Left forelimb (tissue), 1 donor: ENCODE measurements around the gene CCT6B.
"Not testable (repeated sequence)": the region's sequence is repeated elsewhere in the genome, so short reads cannot be mapped to it uniquely, and the experiment has no call there.

Source experiments
- DNase-seq: peaks from one replicate; pipeline ENCODE4 v3.0.0-alpha.2; 2018; ENCODE audit warnings: low spot score

CCT6B gene

DNA sequence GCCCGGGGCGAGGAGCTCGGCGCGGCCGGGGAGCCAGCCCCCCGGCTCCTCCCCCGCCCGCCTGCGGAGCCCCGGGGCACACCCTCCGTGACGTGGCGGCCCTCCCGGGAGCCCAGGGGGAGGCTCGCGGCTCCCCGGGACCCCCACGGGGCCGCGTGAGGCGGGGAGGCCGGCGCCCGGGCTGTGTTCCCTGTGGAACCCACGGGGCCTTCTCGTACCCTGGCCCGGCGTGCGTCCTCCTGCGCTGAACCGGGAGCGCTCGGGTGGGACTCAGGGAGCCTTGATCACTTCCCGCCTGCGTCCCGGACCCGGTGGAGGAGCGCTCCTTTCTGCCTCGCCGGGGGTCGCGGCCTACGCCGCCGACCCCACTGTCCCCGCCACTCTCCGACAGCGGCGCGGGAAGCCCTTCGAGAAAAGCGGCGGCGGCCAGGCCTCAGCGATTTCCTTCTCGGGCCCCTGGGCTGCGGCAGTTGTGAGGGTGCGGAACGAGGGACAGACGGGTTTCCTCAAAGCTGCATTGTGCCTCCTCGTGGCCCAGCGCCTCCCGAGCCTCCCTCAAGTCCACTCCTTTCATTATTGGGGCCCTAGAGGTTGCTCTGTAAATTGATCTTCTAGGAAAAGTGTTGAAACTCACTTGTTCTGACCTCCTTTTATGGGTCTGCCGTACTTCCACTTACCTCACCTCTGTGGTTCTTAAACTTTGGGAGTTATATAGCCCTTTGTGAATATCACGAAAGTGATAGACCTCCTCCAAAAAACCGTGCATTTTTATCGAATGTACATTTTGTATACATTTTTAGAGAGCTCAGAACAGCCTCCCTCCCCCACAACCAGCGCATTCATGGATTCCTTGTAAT is 19.6 kb upstream of the CCT6B start:
- DNase-seq: no peak

DNA sequence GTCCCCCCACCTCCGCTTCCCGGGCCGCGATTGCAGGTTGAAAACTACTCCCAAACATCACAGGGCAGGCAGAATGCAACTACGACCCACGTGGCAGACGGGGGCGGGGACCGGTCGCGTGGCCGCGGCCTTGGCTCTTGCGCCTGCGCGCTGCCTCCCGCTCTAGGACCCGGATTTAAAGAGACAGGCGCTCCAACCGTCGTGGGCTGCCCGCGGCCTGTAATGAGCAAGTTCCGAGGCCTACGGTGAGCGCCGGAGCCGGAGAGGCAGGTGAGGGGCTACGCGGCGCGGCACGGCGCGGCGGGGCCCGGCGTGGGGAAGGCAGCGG is 19.1 kb upstream of the CCT6B start, which contains the start of gene LIG3:
LIG3 (plus strand) TSS at position 160 of the 328 bp plus-strand sequence. CDS start 2,494 bp downstream, outside the sequence.
- peak; percentile 97 for DNase-seq

- no peak for DNase-seq
Observed at GRCh38 chr17:34979650-34980352, 18.5 kb upstream of the CCT6B start.

DNA sequence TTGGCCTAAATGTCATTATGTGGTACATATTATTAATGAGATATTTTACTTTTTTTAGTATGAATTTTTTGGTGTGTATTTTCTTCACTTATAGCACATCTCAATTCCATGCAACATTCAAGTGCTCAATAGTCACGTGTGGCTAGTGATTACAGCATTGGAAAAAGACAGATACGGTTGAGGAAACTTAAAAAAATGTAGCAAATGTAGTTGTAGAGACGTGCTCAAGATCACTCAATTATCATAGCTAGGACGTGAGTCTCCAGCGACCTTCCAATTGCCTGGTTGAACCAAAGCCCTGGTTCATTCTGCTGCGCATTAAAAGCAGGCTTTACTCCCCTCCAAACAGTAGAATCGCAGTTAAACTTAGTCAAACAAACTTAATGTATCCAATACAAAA is 17.9 kb upstream of the CCT6B start:
- DNase-seq: no peak

GRCh38 chr17:34974794-34975785 is 13.8 kb upstream of the CCT6B start:
- no peak for DNase-seq

GRCh38 chr17:34974179-34974578 is 12.9 kb upstream of the CCT6B start:
- DNase-seq: no peak

GRCh38 chr17:34958438-34958837 is 2.8 kb downstream of the CCT6B start:
- no peak for DNase-seq

- not testable (repeated sequence) for DNase-seq
Observed at GRCh38 chr17:34950780-34951179, 10.5 kb downstream of the CCT6B start.

DNA sequence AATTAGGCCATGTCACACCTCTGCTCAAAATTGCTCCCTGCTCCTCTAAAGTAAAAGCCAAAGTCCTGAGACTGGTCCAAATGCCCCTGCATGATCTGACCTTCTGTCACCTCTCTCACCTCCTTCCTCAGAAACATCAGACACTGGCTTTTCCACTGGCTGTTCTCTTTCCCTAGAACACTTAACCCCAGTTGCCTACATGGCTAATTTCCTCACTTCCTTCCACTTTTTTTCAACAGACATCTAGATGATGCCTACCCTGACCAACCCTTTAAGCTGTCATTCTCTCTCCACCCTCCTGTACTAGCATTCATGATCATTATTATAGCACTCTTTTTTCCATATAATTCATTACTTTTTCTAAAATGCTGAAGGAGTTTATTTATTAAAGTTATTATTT is 31.0 kb downstream of the CCT6B start:
- DNase-seq: no peak

- DNase-seq: no peak
Observed at GRCh38 chr17:34926661-34927060, 34.6 kb downstream of the CCT6B start.

- DNase-seq: no peak
Observed at GRCh38 chr17:34920676-34921075, 40.6 kb downstream of the CCT6B start.

DNA sequence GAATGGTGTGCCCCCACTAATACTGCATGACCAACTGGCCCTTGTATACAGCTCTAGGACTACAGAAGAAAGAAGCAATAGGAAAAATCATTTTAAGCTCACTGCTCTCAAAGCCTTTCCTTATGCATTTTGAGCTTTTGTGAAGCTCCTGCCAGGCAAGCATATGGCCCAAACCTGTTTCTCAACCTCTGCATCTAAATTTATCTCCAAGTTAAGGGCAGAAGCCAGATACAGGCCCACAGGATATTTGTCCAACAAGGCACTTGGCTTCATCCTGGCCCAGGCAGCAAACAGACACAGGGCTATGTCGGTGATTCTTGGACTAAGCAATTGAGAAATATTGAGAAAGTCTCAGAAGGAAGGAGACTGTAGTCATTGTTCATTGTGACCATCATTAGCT is 43.9 kb downstream of the CCT6B start:
- DNase-seq: no peak

- DNase-seq: no peak
Observed at GRCh38 chr17:34916120-34916519, 45.1 kb downstream of the CCT6B start.

DNA sequence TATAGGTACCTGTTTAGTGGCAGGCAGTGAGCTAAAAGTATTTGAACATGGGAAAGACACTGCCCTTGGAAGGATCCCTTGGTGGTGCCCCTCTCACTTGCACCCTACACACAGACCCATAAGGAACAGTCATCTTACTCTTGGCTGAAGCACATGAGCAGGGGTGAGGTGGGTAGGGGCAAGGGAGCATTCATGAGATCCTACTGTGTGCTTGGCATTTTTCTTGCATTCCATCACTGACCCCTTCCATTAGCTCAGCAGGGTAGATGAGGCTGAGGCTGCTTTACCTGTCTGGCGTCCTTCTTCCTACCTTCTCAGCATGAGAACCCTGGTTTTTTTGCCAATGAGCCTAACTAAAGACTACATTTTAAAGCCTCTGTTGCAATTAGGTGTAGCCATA is 48.3 kb downstream of the CCT6B start:
- DNase-seq: no peak

DNA sequence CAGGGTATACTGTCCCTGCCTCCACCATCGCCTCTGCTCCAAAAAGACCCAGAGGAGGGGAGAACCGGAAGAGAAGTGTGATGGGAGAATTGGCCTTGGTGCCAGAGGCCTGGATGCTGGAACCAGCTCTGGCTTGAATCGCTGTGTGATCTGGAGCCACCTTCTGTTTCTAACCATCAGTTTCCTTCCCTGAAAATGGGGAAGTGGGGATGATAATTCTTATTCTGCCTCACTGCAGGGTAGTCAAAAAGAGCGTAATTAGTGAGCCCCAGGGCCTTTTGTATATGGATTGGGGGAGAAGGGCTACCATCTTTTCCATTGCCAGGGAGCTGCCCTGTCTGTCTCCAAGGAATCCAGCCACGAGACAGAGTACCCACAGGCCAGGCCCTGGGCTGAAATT is 52.2 kb downstream of the CCT6B start:
- DNase-seq: no peak

DNA sequence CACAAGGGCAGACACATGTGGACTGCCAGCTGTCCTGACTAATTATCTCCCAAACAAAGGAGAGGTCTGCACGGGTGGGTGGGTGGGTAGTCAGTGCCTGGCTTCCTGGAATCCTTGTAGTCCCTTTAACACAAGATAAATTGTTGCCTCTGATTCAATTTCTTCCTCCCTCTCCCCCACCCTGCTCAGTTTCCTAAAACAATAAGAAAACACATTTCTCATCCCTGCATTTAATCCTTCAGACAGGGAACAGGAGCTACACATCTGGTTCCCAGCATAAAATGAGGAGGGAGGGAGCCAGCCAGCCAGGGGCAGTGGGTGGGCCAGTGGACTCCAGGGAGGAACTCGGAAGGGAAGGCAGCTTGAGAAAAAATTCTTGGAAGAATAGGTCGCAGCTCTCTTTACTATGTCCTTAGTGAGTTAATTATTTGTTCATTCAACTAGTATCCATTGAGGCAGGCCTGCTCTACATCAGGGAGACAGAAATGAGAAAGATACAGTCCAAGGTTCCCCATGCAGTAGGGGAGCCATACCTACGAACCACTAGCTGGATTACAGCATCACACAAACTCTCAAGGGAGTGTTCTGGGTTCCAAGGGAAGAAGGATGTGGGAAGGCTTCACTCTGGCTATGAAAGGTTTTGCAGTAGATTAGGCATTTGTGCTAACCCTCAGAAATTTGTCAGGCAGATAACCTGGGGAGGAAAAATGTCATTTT is 58.3 kb downstream of the CCT6B start:
- no peak for DNase-seq

GRCh38 chr17:34899643-34900291 is 61.5 kb downstream of the CCT6B start:
- DNase-seq: no peak

DNA sequence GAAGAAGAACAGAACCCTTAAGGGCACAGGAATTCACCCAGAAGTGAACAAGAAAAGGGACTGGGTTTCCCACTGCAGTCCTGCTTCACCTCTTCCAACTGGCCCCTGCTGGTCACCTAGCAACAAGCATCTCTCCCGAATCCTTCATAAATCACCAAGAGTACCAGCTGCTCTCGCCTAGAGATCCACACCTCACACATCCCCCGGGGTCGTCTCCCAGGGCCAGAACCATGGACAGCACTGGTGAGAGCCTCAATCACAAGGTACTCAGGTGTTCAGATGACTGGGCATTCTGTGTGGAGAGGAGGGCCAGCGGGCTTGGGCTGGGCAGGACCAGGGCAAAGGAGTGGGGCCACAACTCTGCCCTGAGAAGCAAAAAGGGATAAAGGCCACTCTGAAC is 65.9 kb downstream of the CCT6B start:
- DNase-seq: no peak

DNA sequence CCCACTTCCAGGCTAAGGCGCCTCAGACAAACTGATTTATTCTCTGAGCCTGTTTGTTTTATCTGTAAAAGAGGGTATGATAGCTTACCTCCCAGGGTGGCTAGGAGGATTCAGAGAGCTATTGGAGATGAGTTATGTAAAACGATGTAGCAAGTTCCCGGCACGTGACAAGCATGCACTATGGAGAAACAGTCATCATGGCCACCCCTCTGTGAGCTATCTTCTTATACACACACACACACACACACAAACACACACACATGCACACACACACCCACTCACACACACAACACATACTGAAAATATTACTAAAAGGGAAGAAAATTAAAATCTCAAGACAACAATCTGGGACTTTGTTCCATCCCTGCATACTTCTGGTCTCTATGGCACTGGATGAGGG is 66.3 kb downstream of the CCT6B start:
- no peak for DNase-seq

- DNase-seq: no peak
Observed at GRCh38 chr17:34892461-34893249, 68.6 kb downstream of the CCT6B start.
